Gastrocnemius medialis (tissue), 4 donors: Measurements from ENCODE around the gene CHRNA5. TPM values are rescaled to one million over a fixed set of nuclear protein-coding genes. Genes with fewer than 3 reads are reported as not detected.

Experiments used
- ATAC-seq, 2 donors: fragments of 150-250 bp; one replicate each; pipeline ENCODE4 v1.9.1; 2016
- DNase-seq, 2 donors: peaks; one replicate each; pipeline ENCODE4 v3.0.0-alpha.2; 2019
- H3K27ac ChIP-seq, 4 donors: fragments of 200-600 bp; sonication (generic); 1 replicate in 1 of 4; 2 replicates in 3 of 4; pipeline ENCODE4 v1.5.1; 2016 to 2018; ENCODE audit warnings: mild to moderate bottlenecking in 2 of 4, moderate library complexity in 1 of 4
- H3K27me3 ChIP-seq, 3 donors: fragments of 200-600 bp; sonication (generic) in 2 of 3; 1 replicate in 1 of 3; 2 replicates in 2 of 3; pipeline versions ENCODE4 v1.5.1 to v1.6.0; 2016 to 2019; ENCODE audit warnings: mild to moderate bottlenecking in 1 of 3, moderate library complexity in 1 of 3
- H3K36me3 ChIP-seq, 2 donors: fragments of 200-600 bp; sonication (generic) in 1 of 2; one replicate each; pipeline ENCODE4 v1.5.1; 2017 to 2018
- H3K4me1 ChIP-seq, 2 donors: fragments of 200-600 bp; sonication (generic) in 1 of 2; one replicate each; pipeline ENCODE4 v1.5.1; 2016 to 2017; ENCODE audit warnings: mild to moderate bottlenecking in 2 of 2
- H3K4me3 ChIP-seq, 4 donors: fragments of 200-600 bp; sonication (generic) in 3 of 4; 1 replicate in 1 of 4; 2 replicates in 3 of 4; pipeline ENCODE4 v1.5.1; 2016 to 2019; ENCODE audit warnings: mild to moderate bottlenecking in 2 of 4
- H3K9me3 ChIP-seq, 3 donors: fragments of 200-600 bp; sonication (generic) in 2 of 3; 1 replicate in 1 of 3; 2 replicates in 2 of 3; pipeline ENCODE4 v1.5.1; 2016 to 2019
- POLR2A ChIP-seq, 2 donors: fragments of 450-650 bp; IDR thresholded peaks; one replicate each; pipeline ENCODE4 v1.6.1; 2017; ENCODE audit warnings: antibody characterized with exemption in 2 of 2, mild to moderate bottlenecking in 2 of 2, moderate library complexity in 2 of 2
- in situ Hi-C, 4 donors: fragments of 200-750 bp; cut with MboI; loops; one replicate each; pipeline versions ENCODE4 v1.15.0 to v1.8.0; 2017; ENCODE audit warnings: low sequenced_read_pairs in 4 of 4
- intact Hi-C: fragments of 100-400 bp; cut with DNase I; formaldehyde crosslinking; loops from one replicate; pipeline ENCODE4 v1.15.1; 2023; ENCODE audit warnings: low total_unique reads
- total RNA-seq, 4 donors: library from RNA; depleted of rRNA; stranded (reverse); fragments of >200 nt; gene quantifications; one replicate each; pipeline versions ENCODE4 v1.1.0 to v1.2.3, GENCODE V29; 2016
- TF ChIP-seq, protein P1 (sequence below), 5 experiments: fragments of 450-650 bp in 3 of 5; fragments of 200-600 bp in 2 of 5; sonication (generic) in 2 of 5; IDR thresholded peaks in 4 of 5; conservative IDR thresholded peaks in 1 of 5; 1 replicate in 4 of 5; 2 replicates in 1 of 5; pipeline ENCODE4 v1.5.1; 2016 to 2019; ENCODE audit warnings: antibody characterized with exemption in 5 of 5, mild to moderate bottlenecking in 3 of 5, moderate library complexity in 3 of 5

Gene CHRNA5
- total RNA-seq, 4 donors from 2014 or later = 0.07 to 1.6 (median 0.71) TPM

DNA sequence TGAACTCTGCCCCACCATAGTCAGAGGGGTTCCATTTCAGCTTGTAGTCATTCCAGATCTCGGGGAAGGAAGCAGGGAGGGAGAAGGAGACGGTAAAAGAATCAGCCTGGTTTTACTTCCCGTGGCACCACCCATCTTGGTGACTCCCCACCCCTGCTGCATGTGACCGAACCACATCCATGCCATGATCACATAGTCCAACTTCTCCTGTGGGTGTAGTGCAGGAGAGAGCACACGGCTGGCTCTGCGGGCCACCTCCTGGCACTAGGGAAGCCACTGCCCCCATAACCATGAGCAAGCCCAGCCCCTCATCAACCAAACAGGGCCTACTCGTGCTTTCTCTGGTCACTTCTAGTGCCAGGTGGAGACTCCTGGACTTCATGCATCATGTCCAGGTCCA is 51.8 kb downstream of the CHRNA5 start:
- no peaks in the 10 kb centered on the region for H3K9me3 ChIP-seq
- H3K27me3 ChIP-seq = peaks cover 28 to 32% (median 31%) of the 10 kb centered on the region in 3 donors
- in situ Hi-C loops (loop anchor here in 2 of 4 donors (5.0 to 10.0 kb wide), 3 partner anchors 90 to 138 kb away; no protein-coding TSS in a partner anchor), intact Hi-C loops (no loop called here)
- H3K4me1 ChIP-seq = peaks cover 0 to 7% of the 10 kb centered on the region in 2 donors
- H3K27ac ChIP-seq = no peak overlapping the region
- no peaks in the 10 kb centered on the region for H3K36me3 ChIP-seq
- TF ChIP-seq POLR2A (IDR thresholded peaks at IDR 0.05) = no peak
- TF ChIP-seq, protein P1, sequence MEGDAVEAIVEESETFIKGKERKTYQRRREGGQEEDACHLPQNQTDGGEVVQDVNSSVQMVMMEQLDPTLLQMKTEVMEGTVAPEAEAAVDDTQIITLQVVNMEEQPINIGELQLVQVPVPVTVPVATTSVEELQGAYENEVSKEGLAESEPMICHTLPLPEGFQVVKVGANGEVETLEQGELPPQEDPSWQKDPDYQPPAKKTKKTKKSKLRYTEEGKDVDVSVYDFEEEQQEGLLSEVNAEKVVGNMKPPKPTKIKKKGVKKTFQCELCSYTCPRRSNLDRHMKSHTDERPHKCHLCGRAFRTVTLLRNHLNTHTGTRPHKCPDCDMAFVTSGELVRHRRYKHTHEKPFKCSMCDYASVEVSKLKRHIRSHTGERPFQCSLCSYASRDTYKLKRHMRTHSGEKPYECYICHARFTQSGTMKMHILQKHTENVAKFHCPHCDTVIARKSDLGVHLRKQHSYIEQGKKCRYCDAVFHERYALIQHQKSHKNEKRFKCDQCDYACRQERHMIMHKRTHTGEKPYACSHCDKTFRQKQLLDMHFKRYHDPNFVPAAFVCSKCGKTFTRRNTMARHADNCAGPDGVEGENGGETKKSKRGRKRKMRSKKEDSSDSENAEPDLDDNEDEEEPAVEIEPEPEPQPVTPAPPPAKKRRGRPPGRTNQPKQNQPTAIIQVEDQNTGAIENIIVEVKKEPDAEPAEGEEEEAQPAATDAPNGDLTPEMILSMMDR (IDR thresholded peaks at IDR 0.05 in 4 of 5, conservative IDR thresholded peaks at IDR 0.05 in 1 of 5) = no peak
- DNase-seq = no peak
- no peak overlapping the region for H3K4me3 ChIP-seq
- no peak for ATAC-seq

DNA sequence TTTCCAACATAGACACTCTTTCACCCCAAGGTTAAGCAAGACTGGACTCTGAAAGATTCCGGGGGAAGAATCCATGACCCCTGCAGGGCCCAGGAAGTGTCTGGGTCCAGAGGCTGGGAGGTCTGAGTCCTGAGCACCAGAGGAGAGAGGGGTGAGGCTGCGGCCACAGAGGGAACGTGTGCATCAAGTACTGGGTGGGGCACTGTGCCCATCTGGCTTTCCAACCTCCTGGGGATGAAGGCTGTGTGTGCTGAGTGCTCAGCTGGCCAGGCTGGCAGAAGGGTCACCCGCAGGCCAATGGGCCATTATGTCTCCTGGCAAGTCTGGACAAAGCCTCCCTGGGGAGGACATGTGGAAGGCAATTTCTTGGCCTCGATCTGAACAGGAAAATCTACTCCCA is 52.2 kb downstream of the CHRNA5 start:
- intact Hi-C loops = no loop called here
- H3K4me1 ChIP-seq = peaks cover 0 to 7% of the 10 kb centered on the region in 2 donors
- TF ChIP-seq POLR2A (IDR thresholded peaks at IDR 0.05) = no peak
- TF ChIP-seq, protein P1 (IDR thresholded peaks at IDR 0.05 in 4 of 5, conservative IDR thresholded peaks at IDR 0.05 in 1 of 5) = no peak
- in situ Hi-C loops = loop anchor here in 2 of 4 donors (5.0 to 10.0 kb wide), 3 partner anchors 90 to 137 kb away; no protein-coding TSS in a partner anchor
- no peak overlapping the region for H3K4me3 ChIP-seq
- H3K27me3 ChIP-seq = peaks cover 32 to 35% (median 34%) of the 10 kb centered on the region in 3 donors
- no peaks in the 10 kb centered on the region for H3K9me3 ChIP-seq
- no peaks in the 10 kb centered on the region for H3K36me3 ChIP-seq
- ATAC-seq (no peak), DNase-seq (no peak)
- no peak overlapping the region for H3K27ac ChIP-seq

DNA sequence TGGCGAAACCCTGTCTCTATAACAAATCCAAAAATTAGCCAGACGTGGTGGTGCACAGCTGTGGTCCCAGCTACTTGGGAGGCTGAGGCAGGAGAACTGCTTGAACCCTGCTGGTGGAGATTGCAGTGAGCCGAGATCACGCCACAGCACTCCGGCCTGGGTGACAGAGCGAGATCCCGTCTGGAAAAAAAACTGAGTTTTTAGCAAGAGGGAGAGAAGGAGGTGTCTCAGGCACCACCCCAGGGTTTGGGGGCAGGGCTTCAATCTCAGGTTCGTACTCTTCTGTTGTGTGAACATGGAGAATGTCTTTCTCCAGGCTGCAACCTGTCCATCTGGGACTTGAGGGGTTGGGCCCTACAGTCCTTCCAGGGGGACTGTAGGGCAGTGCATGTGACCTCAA is 52.7 kb downstream of the CHRNA5 start:
- ATAC-seq (peak in 1 of 2 donors; percentile 22), DNase-seq (no peak)
- TF ChIP-seq POLR2A (IDR thresholded peaks at IDR 0.05) = no peak
- TF ChIP-seq, protein P1 (IDR thresholded peaks at IDR 0.05 in 4 of 5, conservative IDR thresholded peaks at IDR 0.05 in 1 of 5) = no peak
- H3K4me3 ChIP-seq = no peak overlapping the region
- no peak overlapping the region for H3K27ac ChIP-seq
- no peaks in the 10 kb centered on the region for H3K36me3 ChIP-seq
- intact Hi-C loops (loop anchor here (1.0 kb wide), 2 partner anchors 91 to 133 kb away; no protein-coding TSS in a partner anchor), in situ Hi-C loops (loop anchor here in 2 of 4 donors (5.0 to 10.0 kb wide), 3 partner anchors 89 to 137 kb away; no protein-coding TSS in a partner anchor)
- H3K27me3 ChIP-seq = peaks cover 32 to 38% (median 34%) of the 10 kb centered on the region in 3 donors
- H3K9me3 ChIP-seq = no peaks in the 10 kb centered on the region
- H3K4me1 ChIP-seq = peaks cover 0 to 7% of the 10 kb centered on the region in 2 donors

DNA sequence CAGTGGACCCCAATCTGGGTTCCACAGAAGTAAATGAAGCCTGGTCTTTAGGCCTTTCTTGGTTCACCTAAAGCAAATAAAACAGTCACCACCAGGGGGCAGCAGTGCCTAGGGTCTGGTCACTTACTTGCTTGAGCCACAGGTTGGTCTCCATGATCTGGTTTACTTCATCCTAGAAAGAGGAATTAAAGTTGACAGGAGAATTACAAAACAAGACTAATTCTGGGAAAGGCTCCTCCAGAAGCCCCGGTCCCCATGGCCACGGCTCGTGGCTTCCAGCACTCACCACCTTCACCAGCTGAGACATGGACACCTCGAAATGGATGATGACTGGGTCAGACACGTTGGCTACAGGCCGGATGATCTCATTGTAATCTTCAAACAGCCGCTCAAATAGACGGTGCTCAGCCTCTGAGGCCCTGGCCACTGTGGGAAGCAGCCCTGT is 53.2 kb downstream of the CHRNA5 start:
- Histone ChIP-seq H3K27ac (no peak overlapping the region), H3K27me3 (peaks cover 32 to 38% (median 38%) of the 10 kb centered on the region in 3 donors), H3K9me3 (no peaks in the 10 kb centered on the region), H3K4me3 (no peak overlapping the region), H3K36me3 (no peaks in the 10 kb centered on the region), H3K4me1 (peaks cover 0 to 7% of the 10 kb centered on the region in 2 donors)
- ATAC-seq (peak; percentile 75 to 91), DNase-seq (peak; percentile 71 to 80)
- TF ChIP-seq POLR2A (IDR thresholded peaks at IDR 0.05) = no peak
- TF ChIP-seq, protein P1 (IDR thresholded peaks at IDR 0.05 in 4 of 5, conservative IDR thresholded peaks at IDR 0.05 in 1 of 5) = peak; percentile 58 to 91 (median 85)
- in situ Hi-C loops = loop anchor here in 2 of 4 donors (5.0 to 10.0 kb wide), 3 partner anchors 89 to 136 kb away; no protein-coding TSS in a partner anchor
- intact Hi-C loops = loop anchor here (1.0 kb wide), 2 partner anchors 91 to 133 kb away; no protein-coding TSS in a partner anchor
